Bronchial epithelial cell (primary cell): ENCODE data around the gene TMEM248. TPM values are rescaled to one million over a fixed set of nuclear protein-coding genes. Genes with fewer than 3 reads are reported as not detected.
A peak's percentile ranks its signal among the peaks of the same experiment; 100 is the strongest.
"Not testable (repeated sequence)": the region's sequence is repeated elsewhere in the genome, so short reads cannot be mapped to it uniquely, and the experiment has no call there.

ENCODE experiments used
- DNase-seq: peaks from one replicate; pipeline ENCODE4 v3.0.0-alpha.2; 2010; ENCODE audit warnings: low read depth
- FAIRE-seq: peaks from 2 replicates; lab custom pipeline; 2011; peaks lifted over from hg19 to GRCh38; lab: Jason Lieb, UNC
- H3K27me3 ChIP-seq: 2 replicates; pipeline ENCODE4 v1.5.1; 2011; ENCODE audit warnings: low read length; ENCODE audit not compliant: control insufficient read depth, insufficient read depth
- H3K36me3 ChIP-seq: 2 replicates; pipeline ENCODE4 v1.5.1; 2011; ENCODE audit warnings: low read length; ENCODE audit not compliant: control insufficient read depth, insufficient read depth
- H3K4me3 ChIP-seq: 2 replicates; pipeline ENCODE4 v1.5.1; 2011; ENCODE audit warnings: mild to moderate bottlenecking, low read depth, low read length, control low read depth
- total RNA-seq: library from RNA; depleted of rRNA; stranded (reverse); fragments of >200 nt; gene quantifications from 2 replicates; pipeline ENCODE4 v1.2.1, GENCODE V29; 2014
- TF ChIP-seq, protein P1 (sequence below): IDR thresholded peaks from 2 replicates; pipeline ENCODE4 v1.5.1; 2011; ENCODE audit warnings: mild to moderate bottlenecking, moderate library complexity, low read length, control low read depth, inconsistent platforms; ENCODE audit not compliant: insufficient read depth, severe bottlenecking

TMEM248 gene
- total RNA-seq, 1 donor from 2014 or later: 45.3 TPM

- H3K27me3 ChIP-seq, H3K36me3 ChIP-seq: not testable (repeated sequence)
- TF ChIP-seq, protein P1, sequence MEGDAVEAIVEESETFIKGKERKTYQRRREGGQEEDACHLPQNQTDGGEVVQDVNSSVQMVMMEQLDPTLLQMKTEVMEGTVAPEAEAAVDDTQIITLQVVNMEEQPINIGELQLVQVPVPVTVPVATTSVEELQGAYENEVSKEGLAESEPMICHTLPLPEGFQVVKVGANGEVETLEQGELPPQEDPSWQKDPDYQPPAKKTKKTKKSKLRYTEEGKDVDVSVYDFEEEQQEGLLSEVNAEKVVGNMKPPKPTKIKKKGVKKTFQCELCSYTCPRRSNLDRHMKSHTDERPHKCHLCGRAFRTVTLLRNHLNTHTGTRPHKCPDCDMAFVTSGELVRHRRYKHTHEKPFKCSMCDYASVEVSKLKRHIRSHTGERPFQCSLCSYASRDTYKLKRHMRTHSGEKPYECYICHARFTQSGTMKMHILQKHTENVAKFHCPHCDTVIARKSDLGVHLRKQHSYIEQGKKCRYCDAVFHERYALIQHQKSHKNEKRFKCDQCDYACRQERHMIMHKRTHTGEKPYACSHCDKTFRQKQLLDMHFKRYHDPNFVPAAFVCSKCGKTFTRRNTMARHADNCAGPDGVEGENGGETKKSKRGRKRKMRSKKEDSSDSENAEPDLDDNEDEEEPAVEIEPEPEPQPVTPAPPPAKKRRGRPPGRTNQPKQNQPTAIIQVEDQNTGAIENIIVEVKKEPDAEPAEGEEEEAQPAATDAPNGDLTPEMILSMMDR: peak; percentile 51
- peak; percentile 68 for FAIRE-seq
- peak overlapping the region; percentile 74 for H3K4me3 ChIP-seq
- peak; percentile 71 for DNase-seq
These were observed 73.6 kb downstream of the TMEM248 start for GRCh38 chr7:66994691-66995049.

GRCh38 chr7:66995050-66995776 is 74.2 kb downstream of the TMEM248 start, which contains the start of gene SBDS:
Gene SBDS (minus strand): TSS chr7:66995586. CDS start chr7:66995417, 169 bp downstream.
- not testable (repeated sequence) for H3K36me3 ChIP-seq, FAIRE-seq, H3K27me3 ChIP-seq
- peak; percentile 98 for DNase-seq
- peak within 1 kb of the TSS; percentile 74 for H3K4me3 ChIP-seq

DNA sequence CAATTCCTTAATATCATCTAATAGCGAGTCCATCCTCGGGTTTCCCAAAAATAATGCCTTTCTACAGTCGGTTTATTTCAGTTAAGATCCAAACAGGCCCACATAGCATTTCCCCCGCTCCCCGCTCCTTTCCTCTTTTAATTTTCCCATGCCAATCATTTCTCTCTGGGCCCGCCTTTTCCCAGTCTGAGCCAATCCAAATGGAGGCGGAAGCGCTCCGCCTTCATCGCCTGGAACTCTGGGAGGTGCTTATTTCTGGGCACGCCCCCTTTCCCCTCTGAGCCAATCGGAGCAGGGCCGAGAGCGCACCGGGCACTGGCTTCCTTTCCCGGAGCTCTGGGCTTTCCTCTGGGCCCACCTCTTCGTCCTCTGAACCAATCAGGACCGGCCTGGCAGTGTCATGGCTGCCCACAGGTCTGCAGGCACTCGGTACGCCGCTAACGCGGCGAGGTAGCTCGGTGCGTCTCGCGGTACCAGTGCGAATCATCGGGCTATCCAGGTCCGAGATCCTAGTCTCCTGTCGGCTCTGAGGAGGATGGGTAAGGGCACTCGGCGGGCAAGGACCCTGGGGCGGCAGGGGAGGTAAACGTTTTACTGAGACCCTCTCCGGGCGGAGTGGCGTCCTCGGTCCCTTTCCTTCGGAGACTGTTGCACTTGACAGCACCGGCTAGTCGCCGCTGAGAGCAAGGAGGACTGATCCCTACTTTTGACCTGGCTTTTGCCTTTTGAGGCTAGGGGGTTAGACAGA is 75.6 kb downstream of the TMEM248 start, which contains the start of gene TYW1:
Gene TYW1, plus strand, starts transcription at position 390 of the 748 bp plus-strand sequence. Its CDS starts 146 bp downstream, at position 536.
- peak within 1 kb of the TSS; percentile 74 for H3K4me3 ChIP-seq
- peak; percentile 40 for FAIRE-seq
- H3K36me3 ChIP-seq, H3K27me3 ChIP-seq: not testable (repeated sequence)
- peak; percentile 92 for DNase-seq

DNA sequence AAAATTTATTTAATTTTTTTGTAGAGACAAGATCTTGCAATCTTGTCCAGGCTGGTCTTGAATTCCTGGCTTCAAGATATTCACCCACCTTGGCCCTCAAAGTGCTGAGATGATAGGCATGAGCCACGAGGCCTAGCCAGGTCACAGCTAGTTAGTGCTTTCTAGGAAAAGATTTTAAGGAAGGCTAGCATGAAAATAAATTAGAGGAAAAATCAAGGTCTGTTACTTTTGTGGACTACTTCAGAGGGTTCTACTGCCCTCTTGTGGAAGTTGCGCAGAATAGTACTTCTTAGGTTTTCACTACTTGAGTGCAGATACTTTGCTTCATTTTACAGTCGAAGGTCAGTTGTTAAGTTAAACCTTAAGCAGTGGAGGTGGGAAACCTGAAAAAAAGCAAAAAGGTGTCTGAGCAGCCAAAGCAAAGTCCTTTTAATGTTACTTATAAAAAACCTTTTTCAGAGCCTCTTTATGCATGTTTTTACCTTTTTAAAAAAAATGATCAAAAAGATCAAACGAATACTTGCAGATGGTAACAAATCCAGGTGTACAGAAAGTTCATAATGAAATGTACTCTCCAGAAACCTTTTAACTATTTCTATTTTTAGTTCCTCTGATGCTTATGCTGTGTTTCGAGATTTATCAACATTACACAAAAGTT is 79.7 kb downstream of the TMEM248 start:
- not testable (repeated sequence) for H3K4me3 ChIP-seq, FAIRE-seq, H3K27me3 ChIP-seq, H3K36me3 ChIP-seq
- TF ChIP-seq, protein P1: peak; percentile 10
- peak; percentile 8 for DNase-seq

GRCh38 chr7:67004145-67004544 is 83.1 kb downstream of the TMEM248 start:
- not testable (repeated sequence) for DNase-seq, FAIRE-seq, H3K36me3 ChIP-seq, H3K4me3 ChIP-seq, H3K27me3 ChIP-seq

DNA sequence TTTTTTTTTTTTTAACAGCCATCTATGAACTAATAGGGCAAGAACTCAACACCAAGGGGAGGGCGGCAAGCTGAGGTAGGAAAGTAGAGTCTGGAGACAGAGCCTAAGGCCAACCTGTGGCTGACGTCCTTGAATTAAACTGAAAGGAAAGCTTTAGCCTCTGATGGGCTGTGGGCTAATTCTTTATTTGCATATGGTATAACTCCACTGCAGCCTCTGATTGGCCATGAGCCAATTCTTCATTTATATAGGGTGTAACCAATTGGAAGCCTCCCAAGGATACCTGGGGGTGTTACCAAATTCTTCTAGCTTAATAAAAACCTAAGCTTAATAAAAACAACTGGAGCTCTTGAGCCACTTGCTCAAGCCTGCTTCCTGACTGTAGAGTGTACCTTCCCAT is 85.9 kb downstream of the TMEM248 start:
- DNase-seq: no peak
- Histone ChIP-seq H3K4me3 (no peak overlapping the region), H3K27me3 (no peaks in the 10 kb centered on the region), H3K36me3 (peaks cover 7% of the 10 kb centered on the region)
- TF ChIP-seq, protein P1: no peak
- no peak for FAIRE-seq

Other genes with a start within 250 kb of the TMEM248 start
- 35.3 and 41.5 TPM in 2 replicates for gene RABGEF1, start 180.5 kb upstream of the TMEM248 start, total RNA-seq
- gene SBDS, start 74.4 kb downstream of the TMEM248 start, total RNA-seq: 108 and 133 TPM in 2 replicates
- gene TYW1, start 75.6 kb downstream of the TMEM248 start, total RNA-seq: 23.8 and 28.4 TPM in 2 replicates